B cell (primary cell): ENCODE measurements around the gene MSMB.

Experiments
- CTCF ChIP-seq: fragments of 200-600 bp; IDR thresholded peaks from one replicate; pipeline ENCODE4 v1.8.0; 2022; ENCODE audit warnings: antibody characterized with exemption, mild to moderate bottlenecking
- EZH2 ChIP-seq: IDR thresholded peaks from 2 replicates; pipeline ENCODE4 v1.6.1; 2012; ENCODE audit warnings: borderline replicate concordance, low read depth, mild to moderate bottlenecking, moderate library complexity, low read length; ENCODE audit not compliant: insufficient read depth, poor library complexity, severe bottlenecking

- no peak for TF ChIP-seq CTCF
- TF ChIP-seq EZH2, result no peak
These were observed 27.5 kb upstream of the MSMB start for GRCh38 chr10:46073564-46073963.
